Measurements from ENCODE around the gene GAB2. TPM values are rescaled to one million over a fixed set of nuclear protein-coding genes. Genes with fewer than 3 reads are reported as not detected.

GAB2 gene
- total and polyA plus RNA-seq, 9 donors = 30.9 to 64.6 (median 42.9) TPM

DNA sequence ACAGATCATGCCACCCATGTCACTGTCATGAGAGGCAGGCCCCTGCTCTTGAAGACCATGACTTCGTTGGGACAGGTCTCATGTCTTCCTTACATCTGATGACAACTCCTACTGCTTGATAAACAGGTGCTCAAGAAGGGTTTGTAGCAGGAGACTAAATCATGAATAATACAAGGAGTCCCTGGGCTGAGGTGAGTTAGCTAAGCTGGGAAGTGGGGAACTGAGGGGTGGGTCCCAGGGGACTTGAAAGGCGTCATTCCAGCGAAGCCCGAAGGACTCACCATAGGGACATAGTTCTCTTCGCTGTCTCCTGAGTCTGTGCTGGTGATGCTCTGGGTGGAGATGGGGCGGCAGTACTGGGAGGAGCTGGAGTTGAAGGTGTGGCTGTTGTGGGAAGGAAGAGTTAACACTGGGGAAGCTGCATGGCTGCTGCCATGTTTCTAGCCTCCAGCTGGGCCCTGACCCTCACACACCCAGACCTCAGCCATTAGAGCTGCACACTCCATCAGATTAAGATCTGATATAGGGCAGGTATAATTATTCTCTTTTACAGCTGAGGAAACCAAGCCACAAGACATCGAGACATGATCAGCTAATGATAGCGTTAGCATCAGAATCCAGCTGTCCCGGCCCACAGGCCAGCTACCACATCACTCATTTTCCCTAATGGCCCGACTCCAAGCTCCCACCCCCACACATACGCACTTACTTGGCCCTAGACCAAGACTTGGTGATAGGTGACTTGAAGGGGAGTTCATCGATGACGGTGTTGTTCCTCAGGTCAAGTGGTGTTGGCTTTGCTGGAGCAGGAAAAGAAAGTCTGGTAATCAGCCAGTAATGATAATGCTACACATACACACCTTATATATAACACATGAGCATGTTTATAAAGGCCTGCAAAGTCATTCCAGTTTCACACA is 196.0 kb downstream of the GAB2 start:
- Histone ChIP-seq H3K27ac (no peak overlapping the region), H3K4me1 (ENCODE audit: insufficient read depth) (no peaks in the 10 kb centered on the region), H3K9me3 (no peaks in the 10 kb centered on the region), H3K4me3 (no peak overlapping the region), H3K36me3 (no peaks in the 10 kb centered on the region), H3K27me3 (no peaks in the 10 kb centered on the region)
- TF ChIP-seq, protein P1, sequence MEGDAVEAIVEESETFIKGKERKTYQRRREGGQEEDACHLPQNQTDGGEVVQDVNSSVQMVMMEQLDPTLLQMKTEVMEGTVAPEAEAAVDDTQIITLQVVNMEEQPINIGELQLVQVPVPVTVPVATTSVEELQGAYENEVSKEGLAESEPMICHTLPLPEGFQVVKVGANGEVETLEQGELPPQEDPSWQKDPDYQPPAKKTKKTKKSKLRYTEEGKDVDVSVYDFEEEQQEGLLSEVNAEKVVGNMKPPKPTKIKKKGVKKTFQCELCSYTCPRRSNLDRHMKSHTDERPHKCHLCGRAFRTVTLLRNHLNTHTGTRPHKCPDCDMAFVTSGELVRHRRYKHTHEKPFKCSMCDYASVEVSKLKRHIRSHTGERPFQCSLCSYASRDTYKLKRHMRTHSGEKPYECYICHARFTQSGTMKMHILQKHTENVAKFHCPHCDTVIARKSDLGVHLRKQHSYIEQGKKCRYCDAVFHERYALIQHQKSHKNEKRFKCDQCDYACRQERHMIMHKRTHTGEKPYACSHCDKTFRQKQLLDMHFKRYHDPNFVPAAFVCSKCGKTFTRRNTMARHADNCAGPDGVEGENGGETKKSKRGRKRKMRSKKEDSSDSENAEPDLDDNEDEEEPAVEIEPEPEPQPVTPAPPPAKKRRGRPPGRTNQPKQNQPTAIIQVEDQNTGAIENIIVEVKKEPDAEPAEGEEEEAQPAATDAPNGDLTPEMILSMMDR (IDR thresholded peaks at IDR 0.05) = no peak
- TF ChIP-seq POLR2A (IDR thresholded peaks at IDR 0.05) (no peak), EP300 (IDR thresholded peaks at IDR 0.05) (no peak)
- WGBS, 3 donors = 76 to 79% (median 76%) methylated on average over 13 of the region's 13 CpGs
- peak in 1 of 5 donors; percentile 16 for DNase-seq
- intact Hi-C loops (cut with DNase I) = loop anchor here in 2 of 4 donors (10.0 kb wide), 2 partner anchors 193 to 343 kb away; partner anchors contain the start of gene GAB2 (in 1 of the 2)

DNA sequence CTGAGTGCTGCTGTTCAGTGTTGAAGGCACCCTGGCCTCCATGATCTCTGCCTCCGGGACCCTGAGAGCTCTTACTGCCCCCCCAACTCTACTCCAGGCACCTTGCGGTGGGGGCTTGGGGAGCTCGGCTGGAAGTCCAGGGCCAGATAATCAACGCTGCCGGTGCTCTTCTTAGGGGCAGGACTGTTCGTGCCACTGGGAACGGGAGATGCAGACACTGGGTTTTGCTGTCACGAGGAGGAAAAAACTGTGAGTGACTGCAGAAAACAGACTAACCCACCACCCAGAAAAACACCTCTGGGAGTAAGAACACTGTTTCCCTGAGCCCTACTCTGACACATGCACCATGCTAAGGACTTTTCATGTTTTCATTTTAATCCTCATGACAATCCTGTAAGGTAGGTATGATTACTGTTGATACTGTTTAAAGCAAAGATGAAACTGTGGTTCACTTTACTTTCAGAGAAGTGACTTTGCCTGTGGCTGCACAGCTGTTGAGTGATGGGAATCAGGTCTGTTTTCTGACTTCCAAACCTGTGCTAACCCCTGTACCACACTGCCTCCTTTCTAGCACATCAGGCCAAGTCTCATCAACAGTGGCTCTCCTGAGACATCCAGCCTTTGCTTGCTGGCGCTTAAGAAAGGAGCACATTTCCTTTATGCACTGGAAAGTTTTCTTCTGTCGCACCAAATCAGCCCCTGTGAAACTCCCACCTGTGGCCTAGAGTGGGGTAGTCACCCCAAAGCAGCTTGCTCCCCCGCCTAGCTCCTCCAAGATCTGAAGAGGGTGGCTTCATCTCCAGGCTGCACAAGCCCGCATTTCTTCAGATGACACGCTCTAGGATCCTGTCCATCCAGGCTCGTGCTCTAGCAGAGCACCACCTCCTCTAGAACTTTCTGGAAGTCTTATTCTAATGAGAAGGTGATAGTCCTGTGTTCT is 197.1 kb downstream of the GAB2 start:
- no peaks in the 10 kb centered on the region for H3K27me3 ChIP-seq
- DNase-seq = peak in 1 of 5 donors; percentile 6
- no peak overlapping the region for H3K4me3 ChIP-seq
- no peaks in the 10 kb centered on the region for H3K9me3 ChIP-seq
- intact Hi-C loops (cut with DNase I) = loop anchor here in 2 of 4 donors (10.0 kb wide), 2 partner anchors 194 to 344 kb away; partner anchors contain the start of gene GAB2 (in 1 of the 2)
- no peak overlapping the region for H3K27ac ChIP-seq
- no peaks in the 10 kb centered on the region for H3K36me3 ChIP-seq
- 84 to 89% (median 85%) methylated on average over 14 of the region's 14 CpGs for WGBS, 3 donors
- TF ChIP-seq, protein P1 (IDR thresholded peaks at IDR 0.05) = no peak
- TF ChIP-seq POLR2A (IDR thresholded peaks at IDR 0.05) = no peak
- TF ChIP-seq EP300 (IDR thresholded peaks at IDR 0.05) = no peak
- no peaks in the 10 kb centered on the region for H3K4me1 ChIP-seq (ENCODE audit: insufficient read depth)

DNA sequence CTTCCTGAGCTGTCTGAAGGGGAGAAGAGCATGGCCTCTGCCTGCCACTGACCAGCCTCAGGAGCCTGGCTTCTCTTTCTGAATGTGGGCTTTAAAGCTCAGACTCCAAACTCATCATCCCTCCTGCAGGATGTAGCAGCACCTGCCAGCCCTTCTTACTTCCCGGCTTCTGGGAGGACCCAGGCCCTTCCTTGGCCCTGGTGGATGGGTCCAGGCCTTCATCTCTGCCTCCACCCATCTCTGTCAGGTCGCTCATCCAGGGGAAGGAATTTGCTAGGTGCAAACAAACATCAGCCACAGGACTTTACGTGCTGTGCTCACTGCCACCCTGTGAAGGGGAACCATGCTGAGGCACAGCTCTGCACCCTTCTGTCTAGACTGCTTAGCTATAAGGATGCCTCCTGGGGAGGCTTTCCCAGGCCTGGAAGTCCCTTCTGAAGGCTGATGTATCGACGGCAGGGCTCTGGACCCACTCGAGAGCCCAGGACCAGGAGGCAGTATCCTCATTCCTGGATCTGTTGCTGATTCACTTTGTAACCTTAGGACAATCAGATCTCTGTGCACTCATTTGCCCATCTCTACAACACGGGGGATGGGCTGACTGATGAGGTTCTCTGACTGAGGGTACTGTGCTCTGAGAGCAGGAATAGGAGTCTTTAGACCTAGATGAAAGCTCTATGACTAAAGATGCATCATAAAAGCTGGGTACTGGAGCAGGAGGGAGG is 198.0 kb downstream of the GAB2 start:
- TF ChIP-seq, protein P1 (IDR thresholded peaks at IDR 0.05) = no peak
- TF ChIP-seq POLR2A (IDR thresholded peaks at IDR 0.05) (no peak), EP300 (IDR thresholded peaks at IDR 0.05) (no peak)
- Histone ChIP-seq H3K9me3 (no peaks in the 10 kb centered on the region), H3K36me3 (no peaks in the 10 kb centered on the region), H3K4me1 (ENCODE audit: insufficient read depth) (no peaks in the 10 kb centered on the region), H3K27me3 (no peaks in the 10 kb centered on the region), H3K4me3 (no peak overlapping the region), H3K27ac (no peak overlapping the region)
- WGBS, 3 donors = 90 to 96% (median 94%) methylated on average over 7 of the region's 7 CpGs
- intact Hi-C loops (cut with DNase I) = loop anchor here in 2 of 4 donors (10.0 kb wide), 2 partner anchors 195 to 345 kb away; partner anchors contain the start of gene GAB2 (in 1 of the 2)
- peak in 1 of 5 donors; percentile 6 for DNase-seq
